Kidney (tissue), 14 donors: ENCODE data around the gene TUBB2B. TPM values are rescaled to one million over a fixed set of nuclear protein-coding genes. Genes with fewer than 3 reads are reported as not detected.
"Not testable (repeated sequence)": the region's sequence is repeated elsewhere in the genome, so short reads cannot be mapped to it uniquely, and the experiment has no call there.

ENCODE experiments used
- DNase-seq, 5 donors: peaks; one replicate each; pipeline ENCODE4 v3.0.0-alpha.2; 2013 to 2020
- FAIRE-seq: peaks from 2 replicates; lab custom pipeline; 2012; peaks lifted over from hg19 to GRCh38; lab: Jason Lieb, UNC
- H3K27ac ChIP-seq, 2 donors: one replicate each; pipeline ENCODE4 v1.7.0; 2013; ENCODE audit warnings: low read depth in 2 of 2, low read length in 2 of 2, inconsistent platforms in 1 of 2
- H3K27me3 ChIP-seq: one replicate; pipeline ENCODE4 v1.7.1; 2013; ENCODE audit warnings: low read length, inconsistent platforms; ENCODE audit not compliant: control insufficient read depth, insufficient read depth
- H3K36me3 ChIP-seq, 3 donors: one replicate each; pipeline versions ENCODE4 v1.7.0 to v1.7.1; 2013; ENCODE audit warnings: low read length in 3 of 3, control low read depth in 1 of 3, inconsistent platforms in 1 of 3; ENCODE audit not compliant: insufficient read depth in 3 of 3, control insufficient read depth in 2 of 3
- H3K4me1 ChIP-seq, 3 donors: one replicate each; pipeline versions ENCODE4 v1.7.0 to v1.7.1; 2013; ENCODE audit warnings: low read length in 3 of 3, inconsistent platforms in 1 of 3, low read depth in 1 of 3; ENCODE audit not compliant: control insufficient read depth in 2 of 3, insufficient read depth in 2 of 3
- H3K4me3 ChIP-seq, 3 donors: one replicate each; pipeline versions ENCODE4 v1.7.0 to v1.8.1; 2013; ENCODE audit warnings: low read length in 3 of 3, control low read depth in 1 of 3, inconsistent platforms in 1 of 3
- H3K9ac ChIP-seq, 3 donors: one replicate each; pipeline versions ENCODE4 v1.7.0 to v1.7.1; 2013; ENCODE audit warnings: low read length in 3 of 3, control low read depth in 1 of 3, inconsistent platforms in 1 of 3
- H3K9me3 ChIP-seq, 3 donors: one replicate each; pipeline versions ENCODE4 v1.7.0 to v1.7.1; 2013; ENCODE audit warnings: low read length in 3 of 3, control low read depth in 1 of 3, inconsistent platforms in 1 of 3; ENCODE audit not compliant: control insufficient read depth in 2 of 3, insufficient read depth in 1 of 3
- CTCF ChIP-seq: IDR thresholded peaks from 3 replicates; pipeline ENCODE4 v1.5.1; 2012; ENCODE audit warnings: mild to moderate bottlenecking, moderate library complexity, borderline replicate concordance; ENCODE audit not compliant: insufficient read depth; ENCODE audit errors: extremely low read depth
- intact Hi-C: fragments of 100-400 bp; cut with DNase I; formaldehyde crosslinking; loops from one replicate; pipeline ENCODE4 v1.11.1; 2022
- polyA plus RNA-seq: library from polyadenylated mRNA; stranded (reverse); fragments of 350-450 nt; fragmentation: Illumina TruSeq; extraction: RNeasy Lipid Tissue Mini Kit (QIAGEN cat#74804); gene quantifications from one replicate; pipeline ENCODE4 v1.2.3, GENCODE V29; 2014; ENCODE audit warnings: low read depth, low replicate concordance; ENCODE audit not compliant: insufficient read depth
- total RNA-seq: library from RNA; stranded (reverse); fragmentation: NEBNext Ultra II Directional; extraction: Animal tissue kit (Norgen Biotek cat#: 25700); gene quantifications from one replicate; pipeline ENCODE4 v1.2.1, GENCODE V29; 2021
- donor health status: control.
- donor health status: control.
- donor health status: control.
- donor health status: control.
- donor health status: control.
- donor health status: DM: yes; HTN: yes; CAD: no.
- donor health status: Normal renal cell carcinoma (clear cell type).

Gene TUBB2B
- total and polyA plus RNA-seq, 2 donors from 2014 or later, result 34.2 to 46.1 TPM

DNA sequence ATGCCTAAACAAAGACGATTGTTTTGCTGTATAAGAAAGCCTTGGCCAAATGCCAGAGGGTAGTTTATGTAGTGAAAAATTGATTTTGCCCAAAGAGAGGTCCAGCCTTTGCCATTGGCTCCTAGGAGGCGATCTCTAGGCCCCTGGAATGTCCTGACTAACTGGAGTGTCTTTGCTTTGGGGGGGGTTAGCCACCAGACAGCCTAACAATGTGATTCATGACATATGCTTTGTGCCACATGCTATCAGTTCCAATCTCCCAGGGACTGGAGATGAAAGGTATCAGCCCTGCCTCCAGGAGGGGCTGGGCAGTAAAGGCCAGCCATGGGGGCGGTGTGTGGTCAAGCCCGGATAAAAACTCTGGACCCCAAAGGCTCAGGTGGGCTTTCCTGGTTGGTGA is 37.4 kb downstream of the TUBB2B start:
- intact Hi-C loops, result no loop called here

DNA sequence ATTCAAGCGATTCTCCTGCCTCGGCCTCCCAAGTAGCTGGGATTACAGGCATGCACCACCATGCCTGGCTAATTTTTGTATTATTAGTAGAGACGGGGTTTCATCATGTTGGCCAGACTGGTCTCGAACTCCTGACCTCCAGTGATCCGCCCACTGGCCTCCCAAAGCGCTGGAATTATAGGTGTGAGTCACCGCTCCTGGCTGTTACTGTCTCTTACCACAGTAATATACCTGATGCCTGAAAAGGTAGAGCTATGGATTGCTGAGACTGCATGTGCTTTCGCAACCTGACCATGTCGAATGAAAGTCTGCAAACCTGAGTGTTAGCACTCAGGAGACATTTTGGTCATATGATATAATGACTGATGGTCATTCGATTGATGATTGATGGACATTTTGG is 38.3 kb downstream of the TUBB2B start:
- H3K4me3 ChIP-seq, H3K27ac ChIP-seq, H3K9me3 ChIP-seq, H3K27me3 ChIP-seq, H3K9ac ChIP-seq, H3K4me1 ChIP-seq, DNase-seq, H3K36me3 ChIP-seq, intact Hi-C loops, FAIRE-seq: not testable (repeated sequence)

More for the DNA sequence above, 37.4 kb downstream of the TUBB2B start:
- no peak for FAIRE-seq
- no peak for DNase-seq
- Histone ChIP-seq H3K36me3 (no peaks in the 10 kb centered on the region), H3K27ac (no peak overlapping the region), H3K27me3 (no peaks in the 10 kb centered on the region), H3K9me3 (no peaks in the 10 kb centered on the region), H3K9ac (no peak overlapping the region), H3K4me1 (no peaks in the 10 kb centered on the region), H3K4me3 (no peak overlapping the region)
- TF ChIP-seq CTCF, result no peak

DNA sequence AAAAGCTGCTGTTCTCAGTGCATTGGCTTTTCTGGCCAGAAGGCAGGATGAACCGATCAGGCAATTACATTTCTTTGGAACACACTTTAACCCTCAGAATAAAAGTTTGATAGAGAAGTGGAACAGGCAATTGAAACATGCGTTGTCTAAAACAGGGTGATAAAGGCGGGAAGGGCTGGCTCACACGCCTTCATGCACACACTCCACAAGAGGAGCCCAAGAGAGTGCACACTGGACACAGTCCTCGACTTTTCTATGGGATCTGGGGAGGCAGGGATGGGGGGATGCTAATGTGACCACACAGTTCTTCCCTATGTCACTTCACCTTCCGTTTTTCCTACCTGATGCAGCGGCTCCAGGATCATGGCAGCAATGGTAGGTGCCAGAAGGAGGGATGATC is 39.2 kb downstream of the TUBB2B start:
- Histone ChIP-seq H3K4me3 (no peak overlapping the region), H3K4me1 (no peaks in the 10 kb centered on the region), H3K27ac (no peak overlapping the region), H3K36me3 (no peaks in the 10 kb centered on the region), H3K27me3 (no peaks in the 10 kb centered on the region), H3K9ac (no peak overlapping the region), H3K9me3 (no peaks in the 10 kb centered on the region)
- TF ChIP-seq CTCF, result no peak
- DNase-seq (no peak), FAIRE-seq (no peak)
- intact Hi-C loops, result no loop called here

DNA sequence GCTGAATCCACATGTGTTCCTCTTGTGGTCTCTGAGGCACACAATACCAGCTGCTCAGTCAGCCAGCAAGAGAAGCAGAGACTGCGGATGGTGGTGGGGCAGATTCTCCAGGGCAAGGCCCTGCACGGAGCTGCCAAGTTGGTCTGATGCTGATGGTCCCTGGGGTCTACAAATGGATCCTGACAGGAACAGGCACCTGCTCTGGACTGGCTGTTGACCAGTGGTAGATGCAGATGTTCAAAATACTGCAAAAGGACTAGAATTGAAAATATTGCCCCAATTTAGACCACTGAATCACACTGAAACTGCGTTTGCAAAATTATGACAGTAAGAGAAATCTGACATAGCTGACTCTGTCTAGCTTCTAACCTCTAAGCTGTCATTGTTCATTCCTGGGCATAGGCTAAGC is 40.5 kb downstream of the TUBB2B start:
- DNase-seq, result peak in 1 of 5 donors; percentile 18
- no peak for TF ChIP-seq CTCF
- no peak overlapping the region for H3K27ac ChIP-seq
- H3K9me3 ChIP-seq, result no peaks in the 10 kb centered on the region
- FAIRE-seq, result no peak
- no peaks in the 10 kb centered on the region for H3K4me1 ChIP-seq
- intact Hi-C loops, result no loop called here
- no peaks in the 10 kb centered on the region for H3K27me3 ChIP-seq
- no peak overlapping the region for H3K4me3 ChIP-seq
- no peak overlapping the region for H3K9ac ChIP-seq
- H3K36me3 ChIP-seq, result no peaks in the 10 kb centered on the region
